HepG2 (cell line): ENCODE data around the gene IGSF8. TPM values are rescaled to one million over a fixed set of nuclear protein-coding genes. Genes with fewer than 3 reads are reported as not detected.

Experiments used
- ATAC-seq: fragments of 200-7000 bp; cut with Tn5 transposase; 3 replicates; pipeline ENCODE4 v1.9.1; 2020; ENCODE audit warnings: mild to moderate bottlenecking, moderate library complexity
- BruUV-seq: library from RNA; stranded (reverse); fragments of 400-500 nt; replicated peaks from 2 replicates; lab custom pipeline; 2021; lab: Mats Ljungman, UMichigan
- CTCF ChIA-PET: fragments of 300-600 bp; formaldehyde crosslinking; extraction: SDS; loops from one replicate; lab custom pipeline; 2021; ENCODE audit warnings: low total read pairs, inconsistent platforms, low intra/inter-chr PET ratio; lab: Yijun Ruan, JAX
- POLR2A ChIA-PET: fragments of 350-600 bp; sonication (Branson Sonifier 250); formaldehyde crosslinking; loops from one replicate; lab custom pipeline; 2020; ENCODE audit warnings: antibody characterized with exemption, inconsistent platforms; lab: Yijun Ruan, JAX
- DNase-seq: peaks from one replicate; pipeline ENCODE4 v3.0.0-alpha.2; 2015; ENCODE audit warnings: low spot score
- FAIRE-seq: peaks from 3 replicates; lab custom pipeline; 2011; peaks lifted over from hg19 to GRCh38; lab: Jason Lieb, UNC
- H2AFZ ChIP-seq: one replicate; pipeline ENCODE4 v1.6.1; 2011; ENCODE audit warnings: low read length, inconsistent platforms
- H3K27ac ChIP-seq: fragments of 300-600 bp; 3 replicates; pipeline ENCODE4 v1.8.0; 2011; ENCODE audit warnings: mixed run types, mild to moderate bottlenecking, mixed read lengths, low read length, inconsistent platforms; ENCODE audit not compliant: insufficient read depth; ENCODE audit errors: extremely low read length
- H3K27me3 ChIP-seq, 2 experiments: fragments of 200-600 bp in 1 of 2; 2 replicates in 1 of 2; 3 replicates in 1 of 2; pipeline versions ENCODE4 v1.6.0 to v1.8.0; 2011; ENCODE audit warnings: low read length in 2 of 2, mild to moderate bottlenecking in 2 of 2, moderate library complexity in 2 of 2, inconsistent platforms in 1 of 2; ENCODE audit not compliant: insufficient read depth in 2 of 2, control insufficient read depth in 1 of 2
- H3K36me3 ChIP-seq, 2 experiments: fragments of 200-600 bp in 1 of 2; replicated peaks in 1 of 2; 2 replicates in 1 of 2; 3 replicates in 1 of 2; pipeline versions ENCODE4 v1.5.1 to v1.8.0; 2011; ENCODE audit warnings: low read length in 2 of 2, inconsistent platforms in 1 of 2; ENCODE audit not compliant: insufficient read depth in 2 of 2, control insufficient read depth in 1 of 2
- H3K4me1 ChIP-seq: 2 replicates; pipeline ENCODE4 v1.5.1; 2012; ENCODE audit warnings: low read length, inconsistent platforms; ENCODE audit not compliant: insufficient read depth
- H3K4me2 ChIP-seq: 2 replicates; pipeline ENCODE4 v1.6.0; 2011; ENCODE audit warnings: low read depth, low read length, inconsistent platforms
- H3K4me3 ChIP-seq, 3 experiments: fragments of 200-600 bp in 1 of 3; sonication (generic), shearing (Covaris generic) in 1 of 3; replicated peaks in 1 of 3; 2 replicates each; pipeline ENCODE4 v1.5.1; 2011 to 2016; ENCODE audit warnings: low read length in 3 of 3, inconsistent platforms in 2 of 3, low read depth in 2 of 3, mild to moderate bottlenecking in 2 of 3, control low read depth in 1 of 3, mixed read lengths in 1 of 3; ENCODE audit not compliant: insufficient read depth in 1 of 3
- H3K79me2 ChIP-seq: one replicate; pipeline ENCODE4 v1.6.1; 2011; ENCODE audit warnings: low read length, inconsistent platforms; ENCODE audit not compliant: insufficient read depth
- H3K9ac ChIP-seq: 2 replicates; pipeline ENCODE4 v1.6.0; 2011; ENCODE audit warnings: mild to moderate bottlenecking, low read depth, low read length, inconsistent platforms; ENCODE audit not compliant: insufficient read depth
- H3K9me3 ChIP-seq: 2 replicates; pipeline ENCODE4 v1.5.1; 2012; ENCODE audit warnings: mild to moderate bottlenecking, low read length
- H4K20me1 ChIP-seq: 2 replicates; pipeline ENCODE4 v1.6.0; 2011; ENCODE audit warnings: inconsistent platforms, mild to moderate bottlenecking, low read length, moderate library complexity; ENCODE audit not compliant: insufficient read depth
- FOXA3 ChIP-seq: IDR thresholded peaks from 2 replicates; pipeline ENCODE4 v1.6.1; 2016; ENCODE audit warnings: missing genetic modification reagents, missing compliant biosample characterization
- GLI4 ChIP-seq: sonication (generic); formaldehyde crosslinking; IDR thresholded peaks from 2 replicates; pipeline ENCODE4 v1.5.1; 2020; ENCODE audit warnings: missing genetic modification reagents, mild to moderate bottlenecking, moderate library complexity, borderline replicate concordance
- HMG20B ChIP-seq: conservative IDR thresholded peaks from 2 replicates; pipeline ENCODE4 v1.6.1; 2016; ENCODE audit warnings: missing genetic modification reagents, missing compliant biosample characterization
- HNF4A ChIP-seq: sonication (generic); formaldehyde crosslinking; IDR thresholded peaks from 2 replicates; pipeline ENCODE4 v1.4.0; 2020; ENCODE audit warnings: missing genetic modification reagents
- JUNB ChIP-seq: sonication (generic); formaldehyde crosslinking; IDR thresholded peaks from 2 replicates; pipeline ENCODE4 v1.8.0; 2022; ENCODE audit warnings: missing genetic modification reagents, mild to moderate bottlenecking, borderline replicate concordance
- KAT8 ChIP-seq: IDR thresholded peaks from 2 replicates; pipeline ENCODE4 v1.6.1; 2016; ENCODE audit warnings: missing genetic modification reagents, missing compliant biosample characterization
- TBX3 ChIP-seq: fragments of 450-650 bp; IDR thresholded peaks from 2 replicates; pipeline ENCODE4 v1.6.1; 2017; ENCODE audit warnings: antibody characterized with exemption, mild to moderate bottlenecking, inconsistent platforms, borderline replicate concordance
- ZNF350 ChIP-seq: sonication (generic); formaldehyde crosslinking; IDR thresholded peaks from 2 replicates; pipeline ENCODE4 v1.4.0; 2020; ENCODE audit warnings: mild to moderate bottlenecking, low read depth, missing genetic modification reagents, borderline replicate concordance
- ZNF556 ChIP-seq: sonication (generic); formaldehyde crosslinking; IDR thresholded peaks from 2 replicates; pipeline ENCODE4 v1.4.0; 2020; ENCODE audit warnings: mild to moderate bottlenecking, missing genetic modification reagents, borderline replicate concordance
- ZNF746 ChIP-seq: sonication (generic); formaldehyde crosslinking; IDR thresholded peaks from 2 replicates; pipeline ENCODE4 v1.8.0; 2022; ENCODE audit warnings: mild to moderate bottlenecking, missing genetic modification reagents
- WGBS: methylation state at CpG from one replicate; pipeline ENCODE4 v1.1.6; 2017; ENCODE audit warnings: low lambda C conversion rate; 5-methylcytosine and 5-hydroxymethylcytosine counted together
- in situ Hi-C: cut with HindIII; loops from 2 replicates; pipeline ENCODE4 v1.10.0; 2017; ENCODE audit warnings: low pct_unique_long_range_greater_than_20kb; ENCODE audit not compliant: extremely low pct_ligation_motif_present
- intact Hi-C: fragments of 100-400 bp; cut with micrococcal nuclease; formaldehyde crosslinking; loops from one replicate; pipeline ENCODE4 v1.10.0; 2022; ENCODE audit not compliant: unreplicated experiment
- polyA plus RNA-seq, 8 experiments: library from polyadenylated mRNA; depleted of rRNA in 3 of 8; stranded (reverse) in 7 of 8; unstranded in 1 of 8; fragments of >200 nt; fragmentation: Illumina TruSeq in 4 of 8; extraction: Trizol in 4 of 8; gene quantifications; 2 replicates each; pipeline versions ENCODE4 v1.2.1 to v1.2.3, GENCODE V29; 2011 to 2016; ENCODE audit warnings: low read depth in 4 of 8, missing spikeins in 1 of 8, mixed read lengths in 1 of 8; ENCODE audit not compliant: insufficient read depth in 1 of 8
- total RNA-seq, 5 experiments: library from RNA; depleted of rRNA; stranded (reverse); fragments of >200 nt; fragmentation: Illumina TruSeq; extraction: Trizol; gene quantifications; 2 replicates each; pipeline ENCODE4 v1.2.3, GENCODE V29; 2016; ENCODE audit warnings: low read depth in 1 of 5
- TF ChIP-seq, protein P1 (sequence below): sonication (generic); formaldehyde crosslinking; IDR thresholded peaks from 2 replicates; pipeline ENCODE4 v1.5.0; 2020; ENCODE audit warnings: mild to moderate bottlenecking, missing genetic modification reagents, borderline replicate concordance
- TF ChIP-seq, protein P2 (sequence below): sonication (generic); formaldehyde crosslinking; conservative IDR thresholded peaks from 2 replicates; pipeline ENCODE4 v1.4.0; 2020; ENCODE audit warnings: missing genetic modification reagents
- TF ChIP-seq, protein P3 (sequence below): sonication (generic); formaldehyde crosslinking; IDR thresholded peaks from 2 replicates; pipeline ENCODE4 v1.8.0; 2022; ENCODE audit warnings: missing genetic modification reagents, low read depth, mild to moderate bottlenecking, borderline replicate concordance
- TF ChIP-seq, protein P4 (sequence below): sonication (generic); formaldehyde crosslinking; IDR thresholded peaks from 2 replicates; pipeline ENCODE4 v1.4.0; 2020; ENCODE audit warnings: missing genetic modification reagents

The IGSF8 gene
- total and polyA plus RNA-seq, 2 of the 13 experiments (the other 11 are each of a cell fraction or from before 2014, with no cell fraction given): 24.0 to 41.0 TPM

DNA sequence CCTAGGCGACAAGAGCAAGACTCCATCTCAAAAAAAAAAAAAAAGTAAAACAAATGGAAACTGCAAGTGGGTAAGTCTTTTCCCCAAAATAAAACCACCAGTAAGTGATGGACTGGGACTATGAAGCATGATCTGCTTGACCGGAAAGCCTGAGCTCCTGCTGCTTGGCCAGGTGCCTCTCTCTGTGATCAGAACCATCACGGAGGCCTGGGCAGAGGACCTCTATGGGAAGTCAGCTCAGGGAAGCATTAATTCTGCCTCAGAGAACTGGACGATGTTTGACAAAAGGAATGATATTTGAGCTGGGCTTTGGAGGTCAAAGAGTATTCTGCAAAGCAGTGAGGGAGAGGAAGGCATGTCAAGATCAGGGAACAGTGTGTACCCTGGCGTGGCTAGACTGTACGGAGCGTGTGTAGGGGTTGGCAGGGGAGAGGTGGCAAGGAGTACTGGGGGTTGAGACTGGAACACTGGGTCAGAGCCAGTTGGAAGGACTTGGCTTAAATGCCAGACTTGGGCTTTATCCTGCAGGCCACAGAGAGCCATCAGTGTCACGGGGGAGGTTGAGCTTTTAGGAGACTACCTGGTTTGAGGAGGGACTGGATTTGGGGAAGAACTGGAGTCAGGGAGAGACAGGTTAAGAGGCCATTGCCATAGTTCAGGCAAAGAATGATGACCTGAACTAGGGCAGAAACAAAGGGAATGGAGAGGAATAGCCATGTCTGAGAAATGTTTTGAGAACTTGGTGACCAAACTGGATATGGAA, 33.6 kb upstream of the IGSF8 start (continued):
- TF ChIP-seq, protein P1, sequence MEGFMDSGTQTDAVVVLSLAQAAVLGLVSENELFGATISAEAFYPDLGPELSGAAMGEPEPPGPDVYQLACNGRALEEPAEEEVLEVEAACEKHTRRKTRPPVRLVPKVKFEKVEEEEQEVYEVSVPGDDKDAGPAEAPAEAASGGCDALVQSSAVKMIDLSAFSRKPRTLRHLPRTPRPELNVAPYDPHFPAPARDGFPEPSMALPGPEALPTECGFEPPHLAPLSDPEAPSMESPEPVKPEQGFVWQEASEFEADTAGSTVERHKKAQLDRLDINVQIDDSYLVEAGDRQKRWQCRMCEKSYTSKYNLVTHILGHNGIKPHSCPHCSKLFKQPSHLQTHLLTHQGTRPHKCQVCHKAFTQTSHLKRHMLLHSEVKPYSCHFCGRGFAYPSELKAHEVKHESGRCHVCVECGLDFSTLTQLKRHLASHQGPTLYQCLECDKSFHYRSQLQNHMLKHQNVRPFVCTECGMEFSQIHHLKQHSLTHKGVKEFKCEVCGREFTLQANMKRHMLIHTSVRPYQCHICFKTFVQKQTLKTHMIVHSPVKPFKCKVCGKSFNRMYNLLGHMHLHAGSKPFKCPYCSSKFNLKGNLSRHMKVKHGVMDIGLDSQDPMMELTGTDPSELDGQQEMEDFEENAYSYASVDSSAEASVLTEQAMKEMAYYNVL (CRISPR knock-in tag): no peak
- TF ChIP-seq, protein P2, sequence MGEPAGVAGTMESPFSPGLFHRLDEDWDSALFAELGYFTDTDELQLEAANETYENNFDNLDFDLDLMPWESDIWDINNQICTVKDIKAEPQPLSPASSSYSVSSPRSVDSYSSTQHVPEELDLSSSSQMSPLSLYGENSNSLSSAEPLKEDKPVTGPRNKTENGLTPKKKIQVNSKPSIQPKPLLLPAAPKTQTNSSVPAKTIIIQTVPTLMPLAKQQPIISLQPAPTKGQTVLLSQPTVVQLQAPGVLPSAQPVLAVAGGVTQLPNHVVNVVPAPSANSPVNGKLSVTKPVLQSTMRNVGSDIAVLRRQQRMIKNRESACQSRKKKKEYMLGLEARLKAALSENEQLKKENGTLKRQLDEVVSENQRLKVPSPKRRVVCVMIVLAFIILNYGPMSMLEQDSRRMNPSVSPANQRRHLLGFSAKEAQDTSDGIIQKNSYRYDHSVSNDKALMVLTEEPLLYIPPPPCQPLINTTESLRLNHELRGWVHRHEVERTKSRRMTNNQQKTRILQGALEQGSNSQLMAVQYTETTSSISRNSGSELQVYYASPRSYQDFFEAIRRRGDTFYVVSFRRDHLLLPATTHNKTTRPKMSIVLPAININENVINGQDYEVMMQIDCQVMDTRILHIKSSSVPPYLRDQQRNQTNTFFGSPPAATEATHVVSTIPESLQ (CRISPR knock-in tag): no peak

DNA sequence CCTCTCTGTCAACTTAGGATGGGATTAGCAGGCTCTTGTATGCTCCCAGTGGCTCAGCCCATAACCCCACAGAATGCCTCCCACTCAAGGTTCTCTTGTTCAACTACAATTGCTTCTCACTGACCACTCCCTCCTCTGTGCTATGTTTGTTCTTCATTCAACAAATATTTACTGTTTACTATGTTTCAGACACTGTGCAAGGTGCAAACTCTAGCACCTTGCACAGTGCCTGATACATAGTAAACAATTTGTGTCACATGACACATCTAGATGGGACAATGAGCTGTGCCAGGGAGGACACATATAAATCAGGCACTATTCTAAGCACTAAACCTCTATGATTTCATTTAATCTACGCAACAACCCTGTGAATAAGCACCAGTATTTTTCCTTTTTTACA, 32.5 kb upstream of the IGSF8 start:
- CTCF ChIA-PET: no interaction called here
- H3K27ac ChIP-seq: no peak overlapping the region
- no peak overlapping the region for H2AFZ ChIP-seq
- peaks cover 59% of the 10 kb centered on the region for H3K4me1 ChIP-seq
- H3K79me2 ChIP-seq: no peaks in the 10 kb centered on the region
- WGBS: 82% methylated on average over 1 of the region's 1 CpG
- FAIRE-seq (peak; percentile 4), ATAC-seq (peak; percentile 42), DNase-seq (no peak)
- BruUV-seq: no TSS peak
- no peaks in the 10 kb centered on the region for H4K20me1 ChIP-seq
- no peaks in the 10 kb centered on the region for H3K9me3 ChIP-seq
- POLR2A ChIA-PET: no interaction called here
- in situ Hi-C loops (no loop called here), intact Hi-C loops (no loop called here)
- no peak overlapping the region for H3K9ac ChIP-seq
- no peak overlapping the region for H3K4me3 ChIP-seq
- H3K4me2 ChIP-seq: no peak overlapping the region
- H3K27me3 ChIP-seq: no peaks in the 10 kb centered on the region
- no peaks in the 10 kb centered on the region for H3K36me3 ChIP-seq
- peak; percentile 10; the same call in 1 of the 2 replicates for TF ChIP-seq FOXA3 (CRISPR knock-in tag)
- no peak for TF ChIP-seq JUNB (CRISPR knock-in tag)
- TF ChIP-seq KAT8 (CRISPR knock-in tag): no peak
- 0 out of 2 replicates have a peak, but pooled peaks have one; percentile 15 for TF ChIP-seq HNF4A
- no peak for TF ChIP-seq HMG20B
- no peak for TF ChIP-seq ZNF556
- TF ChIP-seq, protein P3, sequence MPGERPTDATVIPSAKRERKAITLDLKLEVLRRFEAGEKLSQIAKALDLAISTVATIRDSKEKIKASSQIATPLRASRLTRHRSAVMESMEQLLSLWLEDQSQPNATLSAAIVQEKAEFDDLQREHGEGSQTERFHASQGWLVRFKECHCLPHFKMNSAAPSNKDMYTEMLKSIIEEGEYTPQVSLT (CRISPR knock-in tag): no peak
- peak; percentile 93 for TF ChIP-seq TBX3
- TF ChIP-seq ZNF350 (CRISPR knock-in tag): no peak
- TF ChIP-seq, protein P4, sequence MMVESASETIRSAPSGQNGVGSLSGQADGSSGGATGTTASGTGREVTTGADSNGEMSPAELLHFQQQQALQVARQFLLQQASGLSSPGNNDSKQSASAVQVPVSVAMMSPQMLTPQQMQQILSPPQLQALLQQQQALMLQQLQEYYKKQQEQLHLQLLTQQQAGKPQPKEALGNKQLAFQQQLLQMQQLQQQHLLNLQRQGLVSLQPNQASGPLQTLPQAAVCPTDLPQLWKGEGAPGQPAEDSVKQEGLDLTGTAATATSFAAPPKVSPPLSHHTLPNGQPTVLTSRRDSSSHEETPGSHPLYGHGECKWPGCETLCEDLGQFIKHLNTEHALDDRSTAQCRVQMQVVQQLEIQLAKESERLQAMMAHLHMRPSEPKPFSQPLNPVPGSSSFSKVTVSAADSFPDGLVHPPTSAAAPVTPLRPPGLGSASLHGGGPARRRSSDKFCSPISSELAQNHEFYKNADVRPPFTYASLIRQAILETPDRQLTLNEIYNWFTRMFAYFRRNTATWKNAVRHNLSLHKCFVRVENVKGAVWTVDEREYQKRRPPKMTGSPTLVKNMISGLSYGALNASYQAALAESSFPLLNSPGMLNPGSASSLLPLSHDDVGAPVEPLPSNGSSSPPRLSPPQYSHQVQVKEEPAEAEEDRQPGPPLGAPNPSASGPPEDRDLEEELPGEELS: peak; percentile 75
- TF ChIP-seq ZNF746 (CRISPR knock-in tag): no peak
- TF ChIP-seq GLI4 (CRISPR knock-in tag): no peak
